Subcutaneous adipose tissue (tissue), 4 donors: ENCODE data around the gene GDF3. TPM values are rescaled to one million over a fixed set of nuclear protein-coding genes. Genes with fewer than 3 reads are reported as not detected.

Source experiments
- CTCF ChIP-seq: fragments of 450-650 bp; IDR thresholded peaks from one replicate; pipeline ENCODE4 v1.5.1; 2016; ENCODE audit warnings: low read depth, mild to moderate bottlenecking, control low read depth, antibody characterized with exemption, moderate library complexity
- total RNA-seq, 4 donors: library from RNA; depleted of rRNA; stranded (reverse); fragments of >200 nt; gene quantifications; one replicate each; pipeline ENCODE4 v1.1.0, GENCODE V29; 2016

GDF3 gene
- total RNA-seq, 4 donors from 2014 or later: not detected

- no peak for TF ChIP-seq CTCF
Observed at GRCh38 chr12:7681535-7681934, 14.0 kb downstream of the GDF3 start.

DNA sequence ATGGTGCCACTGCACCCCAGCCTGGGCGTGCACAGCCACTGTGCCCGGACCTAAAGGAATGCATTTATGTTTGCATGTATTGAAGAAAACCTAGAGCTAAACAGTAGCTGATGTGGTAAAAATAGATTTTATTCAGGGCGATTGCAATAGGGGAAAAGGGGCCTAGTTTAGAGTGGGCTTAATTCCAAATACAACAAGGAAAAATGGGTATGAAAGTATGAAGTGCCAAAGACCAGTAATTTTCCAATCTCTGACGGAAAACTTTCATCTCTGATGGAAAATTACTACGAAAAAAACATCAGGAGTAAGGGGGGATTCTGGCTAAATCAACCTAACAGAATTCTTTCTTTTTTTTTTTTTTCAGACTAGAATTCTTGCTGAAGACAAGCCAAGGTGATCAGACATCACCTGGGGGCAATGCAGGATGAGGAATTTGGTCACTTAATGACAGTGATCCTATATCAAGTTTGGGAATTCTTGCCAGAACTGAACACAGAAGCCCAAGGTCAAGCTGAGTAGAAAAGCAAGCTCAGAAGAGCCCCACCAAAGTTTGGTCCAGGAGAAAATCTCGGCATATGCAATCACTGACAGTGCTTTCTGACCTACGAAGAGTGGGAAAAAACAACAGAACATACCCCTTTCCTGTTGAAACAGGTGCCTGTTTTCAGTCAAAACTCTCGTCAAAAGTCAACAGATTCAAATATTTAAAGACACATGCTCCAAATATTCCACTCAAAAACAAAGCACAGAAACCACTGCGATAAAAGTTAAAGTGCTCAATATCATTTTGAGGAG is 16.1 kb downstream of the GDF3 start:
- TF ChIP-seq CTCF: no peak

- TF ChIP-seq CTCF: no peak
Observed at GRCh38 chr12:7678744-7679143, 16.8 kb downstream of the GDF3 start.

DNA sequence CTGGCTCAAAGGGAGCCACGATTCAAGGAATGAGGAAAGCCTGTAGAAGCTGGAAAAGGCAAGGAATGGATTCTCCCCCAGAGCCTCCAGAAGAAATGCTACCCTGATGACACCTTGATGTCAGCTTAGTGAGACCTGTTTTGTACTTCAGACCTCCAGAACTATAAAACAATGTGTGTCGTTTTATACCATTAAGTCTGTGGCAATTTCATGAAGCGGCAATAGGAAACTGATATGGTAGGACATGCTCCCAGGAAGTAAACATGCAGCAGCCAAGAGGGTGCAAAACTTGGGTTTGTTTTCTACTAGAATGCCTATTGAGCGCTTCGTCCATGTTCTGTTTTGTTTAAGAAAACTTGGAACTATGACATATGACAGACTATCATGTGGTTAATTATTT is 27.4 kb downstream of the GDF3 start:
- no peak for TF ChIP-seq CTCF

DNA sequence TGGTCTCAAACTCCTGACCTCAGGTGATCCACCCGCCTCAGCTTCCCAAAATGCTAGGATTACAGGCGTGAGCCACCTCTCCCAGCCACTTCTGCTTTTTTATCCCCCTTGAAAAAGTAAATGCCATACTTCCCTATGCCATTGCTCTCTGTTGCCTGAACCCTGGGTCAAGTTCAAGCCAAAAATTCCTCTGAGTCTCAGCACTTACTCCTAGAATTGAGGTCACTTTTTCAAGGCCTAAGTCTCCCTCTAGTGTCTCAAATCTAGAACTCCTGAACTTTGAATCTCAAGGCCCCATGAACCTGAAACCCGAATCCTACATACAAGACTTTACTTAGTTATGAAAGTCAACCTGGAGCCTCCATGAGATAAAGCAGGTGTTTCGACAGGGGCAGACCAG is 28.4 kb downstream of the GDF3 start:
- TF ChIP-seq CTCF: no peak

GRCh38 chr12:7666595-7666994 is 29.0 kb downstream of the GDF3 start:
- no peak for TF ChIP-seq CTCF

DNA sequence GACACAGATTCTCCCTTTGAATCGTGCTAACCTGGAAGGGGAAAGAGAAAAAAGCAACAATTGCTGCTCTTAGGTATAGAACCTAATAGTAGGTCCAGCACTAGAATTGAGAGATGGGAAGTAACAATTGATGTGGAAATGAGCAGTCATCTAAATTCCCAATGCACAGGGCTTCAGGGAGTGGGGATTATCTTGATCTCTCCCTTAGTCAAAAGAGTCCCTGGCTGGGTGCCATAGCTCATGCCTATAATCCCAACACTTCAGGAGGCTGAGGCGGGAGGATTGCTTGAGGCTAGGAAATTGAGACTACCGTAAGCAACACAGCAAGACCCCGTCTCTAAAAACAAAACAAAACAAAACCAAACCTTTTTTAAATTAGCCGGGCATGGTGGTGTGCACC is 33.8 kb downstream of the GDF3 start:
- TF ChIP-seq CTCF: no peak
